Suprapubic skin (tissue), 4 donors: ENCODE results near the gene ALKBH1. TPM values are rescaled to one million over a fixed set of nuclear protein-coding genes. Genes with fewer than 3 reads are reported as not detected.

Source experiments
- DNase-seq, 2 donors: peaks; one replicate each; pipeline ENCODE4 v3.0.0-alpha.2; 2019; ENCODE audit warnings: low spot score in 2 of 2
- H3K27ac ChIP-seq: fragments of 200-600 bp; sonication (generic); one replicate; pipeline ENCODE4 v1.5.1; 2019
- H3K27me3 ChIP-seq: fragments of 200-600 bp; sonication (generic); one replicate; pipeline ENCODE4 v1.5.1; 2019
- H3K36me3 ChIP-seq: fragments of 200-600 bp; sonication (generic); one replicate; pipeline ENCODE4 v1.5.1; 2019
- H3K4me1 ChIP-seq: fragments of 200-600 bp; sonication (generic); one replicate; pipeline ENCODE4 v1.5.1; 2019
- H3K4me3 ChIP-seq: fragments of 200-600 bp; sonication (generic); one replicate; pipeline ENCODE4 v1.5.1; 2019; ENCODE audit warnings: mild to moderate bottlenecking
- H3K9me3 ChIP-seq: fragments of 200-600 bp; sonication (generic); one replicate; pipeline ENCODE4 v1.5.1; 2019
- EP300 ChIP-seq: sonication (generic); formaldehyde crosslinking; IDR thresholded peaks from one replicate; pipeline ENCODE4 v1.6.1; 2017; ENCODE audit warnings: antibody characterized with exemption
- POLR2A ChIP-seq, 2 donors: fragments of 450-650 bp; IDR thresholded peaks; one replicate each; pipeline ENCODE4 v1.6.1; 2017; ENCODE audit warnings: antibody characterized with exemption in 2 of 2, mild to moderate bottlenecking in 2 of 2, moderate library complexity in 2 of 2
- POLR2AphosphoS5 ChIP-seq, 3 donors: sonication (generic); formaldehyde crosslinking; IDR thresholded peaks; one replicate each; pipeline ENCODE4 v1.6.1; 2017; ENCODE audit warnings: antibody characterized with exemption in 3 of 3
- WGBS: methylation state at CpG from one replicate; pipeline ENCODE4 v1.1.5; 2018; 5-methylcytosine and 5-hydroxymethylcytosine counted together
- total RNA-seq, 4 donors: library from RNA; depleted of rRNA; stranded (reverse); fragments of >200 nt; gene quantifications; one replicate each; pipeline ENCODE4 v1.1.0, GENCODE V29; 2016
- TF ChIP-seq, protein P1 (sequence below), 2 donors: fragments of 200-600 bp in 1 of 2; fragments of 450-650 bp in 1 of 2; sonication (generic) in 1 of 2; IDR thresholded peaks; one replicate each; pipeline ENCODE4 v1.5.1; 2016 to 2019; ENCODE audit warnings: antibody characterized with exemption in 2 of 2, mild to moderate bottlenecking in 1 of 2, moderate library complexity in 1 of 2

Gene ALKBH1
- total RNA-seq, 4 donors from 2014 or later, result 6.4 to 13.4 (median 7.3) TPM

DNA sequence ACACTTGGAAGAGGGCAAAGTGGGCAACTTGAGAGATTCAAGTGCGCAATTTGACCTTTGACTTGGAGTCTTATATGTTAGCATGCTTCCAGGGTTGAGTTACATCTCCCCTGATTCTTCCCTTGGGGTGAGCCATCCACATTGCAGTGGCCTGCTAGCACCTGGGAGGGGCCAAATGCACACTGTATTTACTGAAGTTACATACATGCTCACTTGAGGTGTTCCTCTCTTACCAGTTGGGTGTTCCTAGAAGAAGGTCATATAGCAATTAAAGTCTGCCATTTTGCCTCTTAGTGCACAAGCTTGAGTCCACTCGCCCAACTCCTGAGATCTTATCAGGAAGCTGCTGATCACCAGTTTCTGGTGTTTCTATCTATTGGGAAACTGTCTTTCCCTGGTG lies 77.7 kb downstream of the ALKBH1 start:
- Histone ChIP-seq H3K27me3 (no peaks in the 10 kb centered on the region), H3K27ac (no peak overlapping the region), H3K36me3 (no peaks in the 10 kb centered on the region), H3K4me3 (no peak overlapping the region), H3K9me3 (no peaks in the 10 kb centered on the region), H3K4me1 (no peaks in the 10 kb centered on the region)
- no peak for TF ChIP-seq EP300
- 93% methylated on average over 2 of the region's 2 CpGs for WGBS
- DNase-seq, result no peak

DNA sequence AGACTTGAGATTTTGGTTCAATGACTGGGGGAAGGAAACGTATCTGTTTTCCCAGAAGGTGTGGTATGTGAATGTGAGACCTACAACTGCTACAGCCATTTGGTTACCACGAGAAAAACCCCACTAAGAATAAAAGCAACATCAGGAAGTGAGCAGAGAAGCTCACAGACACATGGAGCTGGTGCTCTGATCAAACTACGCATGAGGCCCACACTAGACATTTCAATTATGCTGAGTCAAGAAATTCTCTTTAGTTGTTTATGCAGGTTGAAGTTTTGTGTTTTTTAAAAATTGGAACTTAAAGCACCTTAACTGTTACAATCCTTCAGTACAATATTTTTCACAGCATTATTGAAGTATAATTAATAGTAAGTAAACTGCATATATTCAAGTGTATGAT lies 82.5 kb downstream of the ALKBH1 start:
- H3K36me3 ChIP-seq, result no peaks in the 10 kb centered on the region
- H3K27me3 ChIP-seq, result no peaks in the 10 kb centered on the region
- no peaks in the 10 kb centered on the region for H3K9me3 ChIP-seq
- WGBS, result 72% methylated on average over 3 of the region's 3 CpGs
- DNase-seq, result no peak
- peaks cover 5% of the 10 kb centered on the region for H3K4me1 ChIP-seq
- H3K4me3 ChIP-seq, result no peak overlapping the region
- TF ChIP-seq POLR2AphosphoS5 (IDR thresholded peaks at IDR 0.05), result no peak
- TF ChIP-seq POLR2A (IDR thresholded peaks at IDR 0.05), result no peak
- TF ChIP-seq EP300, result no peak
- TF ChIP-seq, protein P1, sequence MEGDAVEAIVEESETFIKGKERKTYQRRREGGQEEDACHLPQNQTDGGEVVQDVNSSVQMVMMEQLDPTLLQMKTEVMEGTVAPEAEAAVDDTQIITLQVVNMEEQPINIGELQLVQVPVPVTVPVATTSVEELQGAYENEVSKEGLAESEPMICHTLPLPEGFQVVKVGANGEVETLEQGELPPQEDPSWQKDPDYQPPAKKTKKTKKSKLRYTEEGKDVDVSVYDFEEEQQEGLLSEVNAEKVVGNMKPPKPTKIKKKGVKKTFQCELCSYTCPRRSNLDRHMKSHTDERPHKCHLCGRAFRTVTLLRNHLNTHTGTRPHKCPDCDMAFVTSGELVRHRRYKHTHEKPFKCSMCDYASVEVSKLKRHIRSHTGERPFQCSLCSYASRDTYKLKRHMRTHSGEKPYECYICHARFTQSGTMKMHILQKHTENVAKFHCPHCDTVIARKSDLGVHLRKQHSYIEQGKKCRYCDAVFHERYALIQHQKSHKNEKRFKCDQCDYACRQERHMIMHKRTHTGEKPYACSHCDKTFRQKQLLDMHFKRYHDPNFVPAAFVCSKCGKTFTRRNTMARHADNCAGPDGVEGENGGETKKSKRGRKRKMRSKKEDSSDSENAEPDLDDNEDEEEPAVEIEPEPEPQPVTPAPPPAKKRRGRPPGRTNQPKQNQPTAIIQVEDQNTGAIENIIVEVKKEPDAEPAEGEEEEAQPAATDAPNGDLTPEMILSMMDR (IDR thresholded peaks at IDR 0.05), result no peak
- H3K27ac ChIP-seq, result no peak overlapping the region

DNA sequence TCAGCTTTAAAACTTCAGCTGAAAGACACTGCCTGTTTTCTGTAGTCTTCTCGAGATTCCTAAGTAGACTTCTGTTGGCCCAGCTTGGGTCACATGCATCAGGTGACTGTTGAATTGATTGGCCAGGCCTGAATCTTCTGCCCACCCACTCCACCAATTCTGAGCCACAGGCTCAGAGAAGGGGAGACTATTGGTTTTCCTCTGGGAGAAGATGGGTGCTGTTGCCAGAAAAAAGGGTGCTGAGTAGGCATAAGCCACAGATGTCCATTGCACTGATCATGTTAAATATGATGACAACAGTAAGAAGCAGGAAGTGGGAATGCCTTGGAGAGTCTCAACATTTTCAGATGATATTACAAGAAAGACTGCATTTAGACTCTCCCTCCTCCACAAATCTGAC lies 84.6 kb downstream of the ALKBH1 start:
- no peak overlapping the region for H3K27ac ChIP-seq
- 50% methylated on average over 1 of the region's 1 CpG for WGBS
- H3K36me3 ChIP-seq, result no peaks in the 10 kb centered on the region
- no peak for TF ChIP-seq EP300
- TF ChIP-seq, protein P1 (IDR thresholded peaks at IDR 0.05), result no peak
- TF ChIP-seq POLR2A (IDR thresholded peaks at IDR 0.05), result no peak
- TF ChIP-seq POLR2AphosphoS5 (IDR thresholded peaks at IDR 0.05), result no peak
- peaks cover 5% of the 10 kb centered on the region for H3K4me1 ChIP-seq
- DNase-seq, result no peak
- no peak overlapping the region for H3K4me3 ChIP-seq
- no peaks in the 10 kb centered on the region for H3K9me3 ChIP-seq
- H3K27me3 ChIP-seq, result no peaks in the 10 kb centered on the region

Other genes with a start within 250 kb of the ALKBH1 start
- gene AHSA1, start 249.9 kb downstream of the ALKBH1 start, total RNA-seq, result 100 to 1,000 TPM in 1 of 4 donors, 10 to 100 TPM in 3; 62.8 to 124 (median 97.0) TPM
- gene ISM2, start 209.2 kb downstream of the ALKBH1 start, total RNA-seq, result not detected
- 10 to 100 TPM; 18.9 to 24.6 (median 22.8) TPM for gene SPTLC2, start 91.4 kb downstream of the ALKBH1 start, total RNA-seq
- gene SLIRP, start 80 bp upstream of the ALKBH1 start, total RNA-seq, result 100 to 1,000 TPM in 3 of 4 donors, 10 to 100 TPM in 1; 59.1 to 147 (median 127) TPM
- 10 to 100 TPM; 48.8 to 85.1 (median 57.4) TPM for gene SNW1, start 53.1 kb upstream of the ALKBH1 start, total RNA-seq
- gene ADCK1, start 92.1 kb upstream of the ALKBH1 start, total RNA-seq, result 10 to 100 TPM in 1 of 4 donors, 1 to 10 TPM in 3; 6.0 to 16.0 (median 9.0) TPM